Activated T-cell treated with anti-CD3 and anti-CD28 coated beads, Interleukin-2, amount 50 U/mL, for 1 hour (primary cell): Measurements from ENCODE around the gene CIRBP.
"Not testable (repeated sequence)": the region's sequence is repeated elsewhere in the genome, so short reads cannot be mapped to it uniquely, and the experiment has no call there.

Experiments
- DNase-seq: peaks from one replicate; pipeline ENCODE4 v3.0.0-alpha.2; 2020

The CIRBP gene

GRCh38 chr19:1294688-1295087 lies 25.6 kb downstream of the CIRBP start:
- no peak for DNase-seq

DNA sequence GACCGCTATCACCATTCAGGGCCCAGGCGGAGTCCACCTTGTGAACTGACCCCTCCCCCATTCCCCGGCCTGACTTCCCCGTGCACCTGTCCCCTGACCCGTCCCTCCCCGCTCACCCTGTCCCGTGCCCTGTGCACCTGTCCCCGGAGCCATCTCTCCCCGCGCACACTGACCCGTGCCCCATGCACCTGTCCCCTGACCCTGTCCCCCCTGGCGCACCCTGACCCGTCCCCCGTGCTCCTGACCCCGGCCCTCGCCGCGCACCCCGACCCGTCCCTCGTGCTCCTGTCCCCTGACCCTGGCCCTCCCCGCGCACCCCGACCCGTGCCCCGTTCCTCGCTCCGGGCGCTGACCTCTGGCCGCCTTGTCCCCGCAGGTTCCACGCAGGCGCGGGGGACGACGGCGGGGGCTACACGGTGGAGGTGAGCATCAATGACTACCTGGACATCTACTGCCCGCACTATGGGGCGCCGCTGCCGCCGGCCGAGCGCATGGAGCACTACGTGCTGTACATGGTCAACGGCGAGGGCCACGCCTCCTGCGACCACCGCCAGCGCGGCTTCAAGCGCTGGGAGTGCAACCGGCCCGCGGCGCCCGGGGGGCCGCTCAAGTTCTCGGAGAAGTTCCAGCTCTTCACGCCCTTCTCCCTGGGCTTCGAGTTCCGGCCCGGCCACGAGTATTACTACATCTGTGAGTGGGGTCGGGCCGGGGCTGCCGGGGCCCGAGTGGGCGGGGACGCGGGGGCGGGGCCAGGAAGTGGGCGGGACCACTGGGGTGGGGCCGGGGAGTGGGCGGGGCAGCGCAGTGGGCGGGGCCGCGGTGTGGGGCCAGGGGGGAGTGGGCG lies 26.3 kb downstream of the CIRBP start:
- DNase-seq, result peak; percentile 61

GRCh38 chr19:1296078-1296477 lies 26.9 kb downstream of the CIRBP start:
- DNase-seq, result no peak

- DNase-seq, result no peak
Measured at GRCh38 chr19:1296575-1297271, 27.6 kb downstream of the CIRBP start.

- DNase-seq, result no peak
Measured at GRCh38 chr19:1298235-1298634, 29.1 kb downstream of the CIRBP start.

GRCh38 chr19:1299801-1300200 lies 30.7 kb downstream of the CIRBP start:
- no peak for DNase-seq

DNA sequence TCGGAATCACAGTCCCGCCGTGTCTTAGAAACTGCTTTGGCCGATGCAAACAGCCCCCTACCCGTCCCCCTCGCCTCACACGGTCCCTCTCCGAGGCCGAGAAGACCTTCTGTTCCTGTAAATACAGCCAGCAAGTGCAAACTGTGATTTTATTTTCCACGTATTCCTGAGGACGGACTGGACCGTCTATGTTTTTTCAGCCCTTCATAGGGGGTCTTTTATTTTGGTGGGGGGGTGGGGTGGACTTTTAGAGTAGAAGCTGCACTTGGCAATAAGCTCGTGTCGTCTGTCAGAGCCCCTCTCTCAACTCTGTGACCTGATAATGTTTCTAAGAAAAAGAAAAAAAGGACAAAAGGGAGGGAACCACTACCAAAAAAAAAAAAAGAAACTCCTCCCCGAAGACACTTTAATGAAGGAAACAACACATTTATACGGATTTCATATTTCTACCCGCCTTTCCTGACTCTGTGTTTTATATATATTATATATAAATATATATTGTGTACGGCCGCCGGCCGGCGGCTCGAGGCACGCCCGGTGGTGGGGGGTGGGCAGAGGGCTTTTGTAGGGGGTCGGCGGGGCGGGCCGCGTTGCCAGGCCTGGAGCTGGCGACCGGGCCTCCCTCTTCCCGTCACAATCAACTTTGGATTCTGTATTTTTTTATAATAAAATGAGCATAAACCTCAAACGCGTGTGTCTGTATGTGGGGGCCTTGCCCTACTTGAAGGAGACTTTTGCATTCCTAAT lies 31.8 kb downstream of the CIRBP start:
- no peak for DNase-seq

DNA sequence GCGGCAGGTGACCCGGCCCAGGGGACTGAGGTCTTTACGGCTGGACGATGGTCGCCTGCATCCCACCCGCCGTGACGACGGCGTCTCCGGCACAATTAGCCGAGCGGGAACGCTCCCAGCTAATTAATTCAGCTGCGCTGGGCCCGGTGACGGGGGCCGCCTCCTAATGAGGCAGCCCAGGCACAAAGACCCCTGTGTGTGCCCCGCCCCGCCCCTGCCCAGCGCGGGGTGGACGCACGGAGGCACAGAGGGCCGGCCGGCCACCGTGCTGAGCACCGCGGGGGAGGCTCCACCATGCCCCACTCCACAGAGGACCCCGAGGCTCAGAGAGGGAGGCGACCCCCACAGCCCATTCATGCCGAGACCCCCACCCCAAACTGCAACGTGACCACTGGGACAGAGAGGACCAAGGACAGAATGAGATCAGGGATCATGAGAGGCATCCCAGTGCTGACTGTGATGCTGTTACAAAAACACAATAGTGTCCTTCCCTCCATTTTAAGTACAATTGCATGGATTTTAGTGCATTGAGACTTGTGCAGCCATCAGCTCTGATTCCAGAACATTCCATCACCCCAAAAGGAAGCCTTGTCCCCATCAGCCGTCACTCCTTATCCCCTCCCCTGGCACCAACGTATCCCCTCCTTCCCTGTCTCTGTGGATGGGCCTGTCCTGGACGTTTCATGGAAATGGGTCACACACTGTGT lies 33.6 kb downstream of the CIRBP start:
- no peak for DNase-seq

- DNase-seq, result no peak
Measured at GRCh38 chr19:1304197-1304924, 35.2 kb downstream of the CIRBP start.

- not testable (repeated sequence) for DNase-seq
Measured at GRCh38 chr19:1305354-1305753, 36.2 kb downstream of the CIRBP start.

DNA sequence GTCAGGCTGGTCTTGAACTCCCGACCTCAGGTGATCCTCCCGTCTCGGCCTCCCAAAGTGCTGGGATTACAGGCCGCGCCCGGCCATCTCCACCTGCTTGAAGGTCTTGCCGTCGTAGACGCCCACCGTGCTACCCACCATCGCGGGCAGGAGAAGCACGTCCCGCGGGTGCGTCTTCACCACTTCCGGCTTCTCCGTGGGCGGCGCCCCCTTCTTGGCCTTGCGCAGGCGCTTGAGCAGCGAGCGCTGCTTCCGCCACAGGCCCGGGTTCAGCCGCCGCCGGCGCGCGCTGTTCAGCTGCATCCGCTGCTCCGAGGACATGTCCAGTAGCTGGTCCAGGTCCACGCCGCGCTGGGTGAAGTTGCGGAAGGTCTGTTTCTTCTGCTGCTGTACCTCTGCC lies 38.2 kb downstream of the CIRBP start:
- no peak for DNase-seq

- no peak for DNase-seq
Measured at GRCh38 chr19:1307755-1308303, 38.7 kb downstream of the CIRBP start.

GRCh38 chr19:1308718-1309117 lies 39.6 kb downstream of the CIRBP start:
- DNase-seq, result no peak

DNA sequence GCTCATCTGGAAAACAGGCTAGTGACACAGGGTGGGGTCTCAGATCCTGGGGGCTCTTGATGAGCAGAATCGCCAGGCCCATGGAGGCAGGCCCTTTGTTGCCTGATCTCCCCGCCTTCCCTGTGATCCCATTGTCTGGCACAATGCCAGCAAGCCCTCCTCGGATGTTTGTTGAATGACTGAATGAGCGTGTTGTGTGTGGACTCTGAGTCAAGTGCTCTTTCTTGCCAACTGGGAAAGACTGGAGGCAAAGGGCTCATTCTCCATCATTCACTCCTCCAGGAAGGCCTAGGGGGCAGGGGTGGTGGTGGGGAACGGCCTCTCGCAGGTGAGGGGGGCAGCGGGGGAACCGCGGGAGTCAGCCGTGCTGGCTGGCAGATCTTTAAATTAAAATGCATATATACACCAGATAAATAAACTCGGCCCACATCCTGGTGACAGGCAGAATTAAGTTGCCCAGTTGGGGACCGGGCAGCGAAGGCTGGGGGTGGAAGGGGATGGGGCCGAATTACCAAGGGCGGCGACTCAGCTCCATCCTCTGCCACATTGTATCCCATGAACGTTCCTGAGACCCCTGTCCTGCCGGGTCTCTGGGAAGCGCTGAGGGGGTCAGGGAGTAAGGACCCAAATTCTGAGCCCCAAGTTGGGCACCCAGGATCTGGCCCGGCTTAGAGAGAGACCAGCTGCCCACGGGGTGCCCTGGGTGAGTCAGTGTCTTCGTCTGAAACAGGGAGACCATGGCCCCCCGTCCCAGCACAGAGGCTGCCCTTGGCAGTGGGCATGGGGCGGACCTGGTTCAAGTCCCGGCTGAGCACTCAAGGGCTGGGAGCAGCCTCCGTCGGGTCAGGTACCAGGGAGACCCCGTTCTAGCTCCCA lies 41.1 kb downstream of the CIRBP start:
- no peak for DNase-seq

DNA sequence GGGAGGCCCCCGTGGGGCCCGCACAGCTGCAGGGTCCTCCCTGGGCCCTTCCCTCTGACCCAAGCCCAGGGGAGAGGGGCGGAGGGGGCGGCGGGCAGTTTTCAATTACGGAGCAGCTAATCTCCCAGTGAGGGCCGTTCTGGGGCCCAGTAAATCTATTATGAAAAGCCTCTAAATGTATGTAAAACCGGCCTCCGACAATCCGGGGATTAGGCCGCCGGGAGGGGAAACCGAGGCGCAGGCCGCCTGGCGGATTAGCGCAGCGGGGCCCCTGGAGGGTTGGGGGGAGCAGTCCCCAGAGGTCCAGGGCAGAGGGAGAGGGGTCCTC lies 41.7 kb downstream of the CIRBP start:
- no peak for DNase-seq

DNA sequence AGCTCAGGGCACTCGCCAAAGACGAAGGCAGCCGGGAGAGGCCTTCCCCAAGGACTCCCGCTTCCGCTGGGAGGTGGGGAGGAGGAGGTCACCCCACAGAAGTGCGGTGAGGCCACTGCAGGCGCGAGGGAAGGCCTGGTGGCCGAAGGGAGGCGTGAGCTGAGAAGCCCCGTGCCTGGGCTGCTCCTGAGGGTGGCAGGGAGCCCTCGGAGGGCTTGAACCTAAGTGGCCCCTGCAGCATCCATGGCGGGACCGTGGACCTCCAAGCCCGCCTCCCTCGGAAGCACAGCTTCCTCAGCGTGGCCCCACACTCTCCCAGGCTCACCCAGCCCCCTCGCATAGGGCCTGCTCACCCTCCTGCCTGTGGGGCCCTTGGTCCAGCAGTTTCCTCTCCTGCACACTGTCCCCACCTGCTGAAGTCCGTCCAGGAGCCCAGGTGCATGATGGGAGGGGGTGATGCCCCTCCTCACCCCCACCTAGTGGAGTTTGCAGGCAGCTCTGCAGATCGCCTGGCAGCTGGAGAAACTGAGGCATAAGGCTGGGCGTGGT lies 42.5 kb downstream of the CIRBP start:
- no peak for DNase-seq

DNA sequence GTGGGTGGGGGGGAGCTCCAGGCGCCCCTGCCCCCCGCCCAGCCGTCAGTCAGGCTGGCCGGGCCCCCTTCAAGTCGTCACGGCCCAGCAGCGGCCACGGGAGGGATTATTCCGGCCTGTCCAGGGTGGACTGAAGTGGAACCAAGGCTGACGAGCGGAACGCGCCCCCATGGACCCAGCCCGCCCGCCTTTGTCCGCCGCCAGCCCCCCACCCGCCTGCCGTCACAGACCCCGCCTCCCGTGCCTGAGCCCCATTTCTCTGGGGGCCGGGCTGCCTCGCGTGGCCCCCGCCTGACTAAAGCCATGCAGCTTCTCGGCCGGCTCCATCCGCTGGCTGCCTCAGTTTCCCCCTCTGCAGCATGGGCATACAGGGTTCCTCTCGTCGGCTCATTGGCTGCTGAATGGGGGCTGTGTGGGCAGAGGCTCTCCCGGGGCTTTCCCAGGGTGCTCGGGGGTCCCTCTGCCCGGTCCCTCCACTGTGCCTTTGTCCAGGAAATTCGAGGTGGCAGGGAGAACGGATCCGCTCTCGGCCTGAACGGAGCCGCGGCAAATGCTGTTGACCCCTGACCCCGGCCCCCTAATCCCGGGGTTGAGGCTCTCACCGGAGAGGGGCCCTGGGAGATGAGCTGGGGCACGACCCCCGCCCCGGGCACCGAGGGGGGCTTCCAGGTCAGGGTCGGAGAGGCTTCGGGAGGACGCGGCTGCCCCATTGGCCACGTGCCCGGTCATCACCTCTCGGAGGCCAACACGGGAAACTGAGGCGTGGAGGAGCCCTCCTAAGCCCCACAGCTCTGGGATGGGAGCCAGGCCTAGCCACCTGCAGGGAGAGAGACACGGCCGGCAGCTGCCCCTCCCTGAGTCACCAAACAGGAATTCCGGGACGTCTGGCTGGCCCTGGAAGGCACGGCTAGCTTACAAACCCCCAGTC lies 43.9 kb downstream of the CIRBP start:
- no peak for DNase-seq

- DNase-seq, result no peak
Measured at GRCh38 chr19:1313695-1314613, 44.8 kb downstream of the CIRBP start.
